ENCODE measurements around the gene PRX.
"Not testable (repeated sequence)": the region's sequence is repeated elsewhere in the genome, so short reads cannot be mapped to it uniquely, and the experiment has no call there.

Gene PRX

GRCh38 chr19:40414542-40415535, 1.7 kb upstream of the PRX start:
- no peak for DNase-seq

- no peak for DNase-seq
Observed at GRCh38 chr19:40412866-40413265, 312 bp downstream of the PRX start.

- no peak for DNase-seq
Observed at GRCh38 chr19:40411958-40412499, 1.1 kb downstream of the PRX start.

DNA sequence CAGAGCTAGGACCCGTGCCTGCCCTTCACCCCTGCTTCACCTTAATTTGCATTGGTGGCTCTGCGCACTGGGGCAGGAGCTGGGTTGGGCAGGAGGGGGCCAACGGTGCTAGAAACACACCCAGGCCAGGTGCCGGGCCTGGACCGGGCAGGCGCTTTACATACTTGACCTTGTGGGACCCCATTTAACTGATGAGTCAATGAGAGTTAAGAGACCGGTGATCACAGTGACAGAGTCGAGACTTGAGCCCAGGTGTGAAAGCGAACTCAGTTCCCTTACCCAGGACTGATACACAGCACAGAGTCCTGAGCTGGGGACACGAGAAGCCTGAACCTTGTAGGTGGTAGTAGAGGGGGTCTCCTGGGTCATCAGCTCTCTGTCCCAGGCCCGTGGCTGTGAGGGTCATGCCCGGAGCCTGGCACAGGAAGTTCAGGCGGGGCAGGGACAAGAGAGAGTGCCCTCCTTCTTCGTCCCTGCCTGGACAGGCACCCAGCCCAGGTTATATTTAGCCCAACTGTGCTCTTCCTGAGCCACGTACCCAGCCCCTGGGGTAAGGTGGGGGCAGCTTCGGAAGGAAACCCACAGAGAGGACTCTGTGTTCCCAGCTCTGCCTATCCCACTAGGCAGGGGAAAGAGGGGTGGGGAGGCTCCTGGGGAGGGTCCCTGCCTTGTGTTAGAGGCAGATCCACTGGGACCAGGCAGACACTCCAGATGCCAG, 1.9 kb downstream of the PRX start:
- DNase-seq, result no peak

DNA sequence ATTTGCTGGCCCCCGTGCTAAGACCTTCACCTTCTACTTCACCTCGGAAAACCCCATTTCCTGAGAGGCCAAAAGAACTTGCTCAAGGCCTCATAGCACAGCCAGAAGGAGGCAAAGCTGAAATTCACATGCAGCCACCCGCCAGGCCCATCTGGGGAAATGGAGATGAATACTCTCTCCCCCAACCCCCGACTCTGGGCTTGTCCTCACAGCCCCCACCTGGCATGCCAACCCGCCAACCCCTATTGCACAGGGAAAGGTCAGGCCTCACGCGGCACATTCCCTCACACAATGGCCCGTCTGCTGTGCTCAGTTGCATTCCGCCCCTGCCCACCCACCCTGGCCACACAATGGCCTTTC, 3.2 kb downstream of the PRX start:
- DNase-seq, result no peak

- DNase-seq, result not testable (repeated sequence)
Observed at GRCh38 chr19:40408598-40408925, 4.6 kb downstream of the PRX start.

- no peak for DNase-seq
Observed at GRCh38 chr19:40407714-40408597, 5.2 kb downstream of the PRX start.

DNA sequence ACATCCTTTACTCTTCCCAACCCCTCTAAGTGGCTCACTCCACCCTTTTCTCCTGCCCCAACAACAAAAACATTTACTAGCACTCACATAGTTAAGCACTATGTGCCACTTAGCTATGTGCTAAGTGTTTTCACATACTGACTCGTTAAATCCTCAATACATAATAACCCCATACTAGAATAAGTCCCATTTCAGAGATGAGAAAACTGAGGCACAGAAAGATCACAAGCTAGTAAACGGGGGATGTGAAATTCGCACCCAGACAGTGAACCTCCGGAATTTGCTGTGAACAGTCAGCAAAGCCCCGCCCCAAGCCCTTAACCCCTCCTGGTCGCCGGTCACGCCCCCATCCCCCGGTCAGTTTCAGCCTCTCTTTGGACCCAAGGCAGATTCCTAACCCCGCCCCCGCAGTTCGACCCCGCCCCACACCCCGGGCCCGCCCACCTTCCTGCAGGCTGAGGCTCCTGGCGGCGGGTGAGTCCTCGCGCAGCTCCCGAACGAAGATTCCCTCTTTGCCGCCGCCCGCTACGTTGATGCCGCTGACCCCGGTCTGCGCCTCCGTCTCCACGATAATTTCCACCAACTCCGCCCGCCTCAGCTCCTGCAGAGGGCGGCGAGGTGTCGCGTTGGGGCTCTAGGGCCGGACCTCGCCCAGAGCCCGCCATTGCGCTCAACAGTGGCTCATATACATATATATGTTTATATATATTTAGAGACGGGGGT, 9.8 kb downstream of the PRX start:
- DNase-seq, result peak; percentile 88 to 97 (median 94)

DNA sequence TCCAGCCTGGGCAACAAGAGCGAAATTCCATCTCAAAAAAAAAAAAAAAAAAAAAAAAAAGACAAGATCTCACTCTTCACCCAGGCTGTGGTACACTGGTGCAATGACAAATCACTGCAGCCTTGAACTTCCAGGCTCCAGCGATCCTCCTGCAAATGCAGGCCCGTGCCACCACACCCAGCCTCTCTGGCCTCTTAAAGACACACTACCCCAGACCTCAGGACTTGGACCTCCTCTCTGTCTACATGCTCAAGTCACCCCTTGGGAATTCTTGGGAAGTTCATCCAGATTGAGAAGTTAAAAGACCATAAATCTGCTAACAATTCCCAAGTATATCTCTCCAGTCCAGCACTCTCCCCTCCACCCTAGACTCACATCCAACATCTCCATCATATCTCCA, 12.6 kb downstream of the PRX start:
- DNase-seq, result no peak

- peak; percentile 65 to 85 (median 65) for DNase-seq
Observed at GRCh38 chr19:40398417-40399131, 14.6 kb downstream of the PRX start.

- DNase-seq, result no peak
Observed at GRCh38 chr19:40397568-40397906, 15.6 kb downstream of the PRX start.

DNA sequence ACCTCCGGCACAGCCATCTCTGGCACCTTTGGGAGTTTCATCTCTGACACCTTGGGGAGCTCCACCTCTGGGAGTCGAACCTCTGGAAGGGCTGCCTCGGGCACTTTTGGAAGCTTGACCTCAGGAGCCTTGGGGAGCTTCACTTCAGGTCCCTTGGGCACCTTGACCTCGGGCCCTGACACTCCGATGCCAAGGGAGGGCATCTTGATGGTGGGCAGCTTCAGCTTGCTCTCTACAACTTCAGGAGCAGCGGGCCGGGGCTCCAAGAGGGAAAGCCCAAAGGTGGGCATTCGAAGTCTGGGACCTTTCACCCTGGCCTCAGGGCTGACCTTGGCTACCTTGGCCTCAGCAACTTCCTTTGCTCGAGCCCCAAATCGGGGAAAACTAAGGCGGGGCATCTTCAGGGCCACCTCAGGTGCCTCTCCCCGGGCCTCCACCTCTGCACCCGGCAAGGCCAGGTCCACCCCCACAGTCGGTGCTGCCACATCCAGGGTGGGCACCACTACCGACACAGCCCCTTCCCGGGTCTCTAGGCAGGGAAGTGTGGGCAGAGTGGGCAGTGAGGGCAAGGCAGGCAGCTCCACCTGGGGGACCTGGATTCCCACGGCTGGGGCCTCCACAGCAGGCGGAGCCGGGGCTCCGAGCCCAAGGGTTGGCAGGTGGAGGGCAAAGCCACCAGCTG, 16.2 kb downstream of the PRX start:
- DNase-seq, result no peak

DNA sequence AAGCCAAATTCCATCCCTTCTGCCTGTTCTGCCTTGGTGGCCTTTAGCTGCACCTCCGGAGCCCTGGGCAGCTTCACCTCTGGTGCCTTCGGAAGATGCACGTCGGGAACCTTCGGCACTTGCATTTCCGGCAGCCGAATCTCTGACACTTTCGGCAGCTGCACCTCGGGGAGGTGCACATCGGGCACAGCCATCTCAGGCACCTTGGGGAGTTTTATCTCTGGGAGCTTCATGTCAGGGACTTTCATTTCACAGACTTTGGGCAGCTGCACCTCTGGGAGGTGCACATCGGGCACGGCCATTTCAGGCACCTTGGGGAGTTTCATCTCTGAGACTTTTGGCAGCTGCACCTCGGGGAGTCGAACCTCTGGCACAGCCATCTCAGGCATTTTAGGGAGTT, 17.2 kb downstream of the PRX start:
- no peak for DNase-seq

GRCh38 chr19:40394816-40395210, 18.4 kb downstream of the PRX start:
- no peak for DNase-seq

DNA sequence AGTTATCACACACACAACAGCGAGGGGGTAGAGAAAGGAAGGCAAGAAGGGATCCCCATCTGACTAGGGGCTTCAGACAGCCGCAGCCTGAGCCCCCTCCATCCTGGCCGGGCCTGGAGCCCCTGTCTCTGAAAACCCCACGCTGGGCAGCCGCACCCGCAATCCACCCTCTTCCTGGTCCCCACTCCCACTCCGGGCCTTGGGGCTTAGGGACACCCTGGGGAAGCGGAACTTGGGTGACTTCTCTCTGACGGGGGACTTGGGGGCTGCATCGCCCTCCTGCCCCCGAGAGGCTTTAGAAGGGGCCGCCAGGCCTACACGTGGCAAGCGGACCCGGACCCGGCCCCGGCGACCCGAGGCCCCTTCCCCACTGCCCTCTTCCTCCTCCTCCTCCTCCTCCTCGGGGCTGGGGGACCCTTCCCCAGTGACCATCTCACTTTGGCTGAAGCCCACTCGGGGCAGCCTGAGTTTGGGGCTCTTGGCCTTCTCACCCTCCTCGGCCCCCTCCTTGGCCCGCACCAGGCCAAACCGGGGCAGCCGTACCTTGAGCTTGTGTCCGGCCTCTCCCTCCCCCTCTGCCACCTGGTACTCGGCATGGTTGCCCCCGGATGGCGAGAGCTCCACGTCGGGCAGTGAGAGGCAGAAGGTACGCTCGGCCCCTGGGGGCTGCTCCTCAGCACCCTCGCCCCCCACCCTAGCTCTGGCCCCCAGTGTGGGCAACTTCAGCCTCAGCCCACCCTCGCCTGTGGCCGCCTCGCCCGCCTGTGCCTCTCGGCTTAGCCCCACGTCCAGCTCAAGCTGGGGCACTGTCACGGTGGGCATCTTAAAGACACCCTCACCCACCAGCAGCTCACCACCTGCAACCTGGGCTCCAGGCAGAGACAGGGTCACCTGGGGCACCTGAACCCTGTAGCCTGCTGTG, 19.0 kb downstream of the PRX start:
- DNase-seq, result no peak

- DNase-seq, result no peak
Observed at GRCh38 chr19:40392894-40393517, 20.2 kb downstream of the PRX start.

DNA sequence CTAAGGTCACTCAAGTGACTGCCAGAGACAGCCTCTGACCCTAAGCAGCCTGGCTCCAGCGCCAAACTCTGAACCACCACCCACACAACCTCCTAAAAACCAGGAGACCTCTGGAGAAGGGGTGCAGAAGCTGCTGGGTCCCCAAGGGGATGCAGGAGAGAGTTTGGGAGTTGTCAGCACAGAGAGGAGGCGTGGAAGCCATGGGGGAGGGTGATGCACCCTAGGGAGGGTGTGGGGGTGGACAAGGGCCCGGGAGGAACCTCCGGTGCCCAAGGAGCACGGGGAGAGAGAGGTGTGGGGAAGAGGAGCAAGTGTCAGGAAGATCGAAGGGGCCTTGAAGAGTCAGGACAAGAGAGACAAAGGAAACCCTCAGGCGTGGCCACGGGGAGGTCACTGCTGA, 21.1 kb downstream of the PRX start:
- DNase-seq, result no peak

DNA sequence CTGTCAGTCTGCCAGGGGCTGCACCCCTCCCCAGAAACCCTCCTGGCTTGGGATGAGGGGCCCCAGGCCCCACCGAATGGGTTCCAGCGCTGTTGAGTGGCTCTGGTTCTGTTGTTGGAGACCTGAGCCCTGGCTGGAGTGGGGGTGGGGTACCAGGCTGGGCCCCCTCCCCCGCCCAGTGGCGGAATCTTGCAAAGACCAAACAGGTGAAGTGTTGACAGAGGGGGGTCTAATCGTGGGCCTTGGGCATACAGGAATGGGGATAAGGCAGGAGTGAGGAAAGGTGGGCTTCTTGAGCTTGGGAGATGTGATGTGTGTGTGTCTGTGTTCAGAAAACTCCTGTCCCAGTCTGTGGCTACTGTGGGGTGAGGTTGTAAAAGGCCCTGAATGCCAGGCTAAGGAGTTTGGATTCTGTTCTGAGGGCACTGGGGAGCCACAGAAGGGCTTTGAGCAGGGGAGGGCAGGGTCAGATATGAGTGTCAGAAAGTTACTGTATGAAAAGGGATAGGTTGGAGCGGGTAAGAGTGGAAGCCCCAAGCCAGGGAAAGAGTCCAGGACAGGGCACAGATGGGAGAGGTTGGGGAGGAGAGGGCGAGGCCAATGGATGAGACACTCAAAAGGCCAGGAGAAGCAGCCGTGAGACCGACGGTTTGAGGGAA, 23.0 kb downstream of the PRX start, which contains the start of gene HIPK4:
HIPK4 (minus strand) TSS at position 98 of the 659 bp plus-strand sequence. CDS start 279 bp downstream, outside the sequence.
- DNase-seq, result no peak

All from suppressor macrophage treated with lipopolysaccharide for 1 hour (primary cell).